SK-N-SH (cell line): Measurements from ENCODE around the gene HSFY2. TPM values are rescaled to one million over a fixed set of nuclear protein-coding genes. Genes with fewer than 3 reads are reported as not detected.

Experiments
- polyA plus RNA-seq, 3 experiments: library from polyadenylated mRNA; depleted of rRNA; stranded (reverse); fragments of >200 nt; gene quantifications; 2 replicates each; pipeline ENCODE4 v1.2.3, GENCODE V29; 2012
- small RNA-seq, 7 experiments: library from RNA; depleted of rRNA; stranded (forward); fragments of <200 nt; gene quantifications; one replicate each; pipeline ENCODE3, GENCODE V24; 2012

HSFY2 gene
- polyA plus RNA-seq, 1 of the 3 experiments (the other 2 are of a cell fraction) = not detected

Small RNA genes lying within 50 kb of the gene (small RNA-seq; reads per million reads assigned to genes)
- gene GPM6BP2 = 0 reads per million in 7 experiments

Other genes starting within 250 kb of the HSFY2 start
- gene HSFY1, start 227.0 kb downstream of the HSFY2 start, polyA plus RNA-seq (2012; rRNA removed) = not detected in 2 replicates